ENCODE results near the gene COA5.

The COA5 gene

GRCh38 chr2:98564541-98565132 lies 43.7 kb downstream of the COA5 start:
- DNase-seq (ENCODE audit: low spot score): no peak
- TF ChIP-seq, protein P1, sequence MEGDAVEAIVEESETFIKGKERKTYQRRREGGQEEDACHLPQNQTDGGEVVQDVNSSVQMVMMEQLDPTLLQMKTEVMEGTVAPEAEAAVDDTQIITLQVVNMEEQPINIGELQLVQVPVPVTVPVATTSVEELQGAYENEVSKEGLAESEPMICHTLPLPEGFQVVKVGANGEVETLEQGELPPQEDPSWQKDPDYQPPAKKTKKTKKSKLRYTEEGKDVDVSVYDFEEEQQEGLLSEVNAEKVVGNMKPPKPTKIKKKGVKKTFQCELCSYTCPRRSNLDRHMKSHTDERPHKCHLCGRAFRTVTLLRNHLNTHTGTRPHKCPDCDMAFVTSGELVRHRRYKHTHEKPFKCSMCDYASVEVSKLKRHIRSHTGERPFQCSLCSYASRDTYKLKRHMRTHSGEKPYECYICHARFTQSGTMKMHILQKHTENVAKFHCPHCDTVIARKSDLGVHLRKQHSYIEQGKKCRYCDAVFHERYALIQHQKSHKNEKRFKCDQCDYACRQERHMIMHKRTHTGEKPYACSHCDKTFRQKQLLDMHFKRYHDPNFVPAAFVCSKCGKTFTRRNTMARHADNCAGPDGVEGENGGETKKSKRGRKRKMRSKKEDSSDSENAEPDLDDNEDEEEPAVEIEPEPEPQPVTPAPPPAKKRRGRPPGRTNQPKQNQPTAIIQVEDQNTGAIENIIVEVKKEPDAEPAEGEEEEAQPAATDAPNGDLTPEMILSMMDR (IDR thresholded peaks at IDR 0.05; ENCODE audit: extremely low read depth, missing control alignments): no peak

DNA sequence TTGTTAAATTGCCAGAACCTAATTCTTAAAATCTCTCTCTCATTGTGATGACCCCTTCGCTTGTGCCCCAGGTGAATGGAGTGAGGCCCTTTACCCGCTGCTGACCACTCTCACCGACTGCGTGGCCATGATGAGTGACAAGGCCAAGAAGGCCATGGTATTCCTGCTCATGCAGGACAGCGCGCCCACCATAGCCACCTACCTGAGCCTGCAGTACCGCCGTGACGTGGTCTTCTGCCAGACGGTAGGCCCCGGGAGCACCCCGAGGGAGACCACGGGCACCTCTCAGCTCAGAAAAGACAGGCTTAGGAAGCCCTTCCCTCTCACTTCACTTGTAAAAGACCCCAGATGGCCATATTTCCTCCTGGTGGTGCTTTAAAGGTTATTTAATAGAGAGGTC lies 44.9 kb downstream of the COA5 start:
- no peak for DNase-seq (ENCODE audit: low spot score)
- TF ChIP-seq, protein P1 (IDR thresholded peaks at IDR 0.05; ENCODE audit: extremely low read depth, missing control alignments): no peak

DNA sequence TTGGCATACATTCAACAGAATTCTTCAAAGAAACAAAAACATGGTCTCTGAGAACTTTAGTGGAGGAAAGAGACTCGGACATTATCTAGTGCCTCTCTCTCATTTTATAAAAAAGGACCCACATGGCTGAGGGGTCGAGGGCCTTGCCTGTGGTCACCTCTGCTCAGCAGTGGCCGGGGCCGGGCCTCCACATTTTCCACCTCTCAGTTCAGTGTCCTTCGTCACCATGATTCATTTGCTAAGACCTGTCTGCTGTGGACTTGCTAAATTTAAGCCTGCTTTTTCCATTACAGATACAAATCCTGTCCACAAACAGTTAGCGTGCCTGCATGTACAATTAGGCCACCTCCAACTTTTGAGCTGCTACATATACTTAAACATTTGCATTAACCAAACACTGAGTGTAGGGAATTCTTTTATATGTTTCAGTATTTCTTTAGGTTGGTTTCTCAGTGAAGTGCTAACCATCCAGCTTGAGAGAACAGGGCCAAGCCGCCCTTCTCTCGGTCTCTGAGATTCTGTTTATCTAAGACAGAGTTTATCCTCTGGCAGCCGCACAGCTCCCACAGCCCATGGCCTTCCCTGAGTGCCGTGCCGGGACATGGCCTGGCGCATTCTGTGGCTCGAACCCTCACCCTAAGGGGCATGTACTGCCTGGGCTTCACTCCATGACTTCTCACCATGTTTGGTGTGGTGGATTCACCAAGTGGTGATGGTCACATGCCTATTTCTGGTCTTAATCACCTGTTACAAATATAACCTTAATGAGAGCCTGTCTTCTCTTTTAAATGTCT lies 46.2 kb downstream of the COA5 start:
- TF ChIP-seq, protein P1 (IDR thresholded peaks at IDR 0.05; ENCODE audit: extremely low read depth, missing control alignments): no peak

DNA sequence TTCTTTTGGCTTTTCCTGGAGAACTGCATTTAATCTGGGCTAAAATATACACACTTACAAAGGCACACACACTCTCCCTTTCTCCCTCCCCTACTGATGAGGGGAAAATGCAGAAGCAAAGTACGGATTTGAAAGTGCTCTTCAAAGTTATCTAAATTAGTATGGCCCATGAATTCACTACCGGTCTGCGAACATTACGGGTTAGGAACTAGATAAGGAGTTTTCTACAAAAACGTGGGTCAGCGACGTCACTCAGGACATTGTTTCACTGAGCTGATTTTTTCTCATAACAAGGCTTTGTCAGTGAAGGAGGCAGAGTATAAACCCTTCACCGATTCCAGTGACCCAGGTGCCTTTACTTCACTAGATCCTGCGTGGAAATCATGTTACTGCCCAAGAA lies 47.3 kb downstream of the COA5 start:
- TF ChIP-seq, protein P1 (IDR thresholded peaks at IDR 0.05; ENCODE audit: extremely low read depth, missing control alignments): no peak
- DNase-seq (ENCODE audit: low spot score): no peak

More for the DNA sequence above, 46.2 kb downstream of the COA5 start:
- no peak for DNase-seq (ENCODE audit: low spot score)

DNA sequence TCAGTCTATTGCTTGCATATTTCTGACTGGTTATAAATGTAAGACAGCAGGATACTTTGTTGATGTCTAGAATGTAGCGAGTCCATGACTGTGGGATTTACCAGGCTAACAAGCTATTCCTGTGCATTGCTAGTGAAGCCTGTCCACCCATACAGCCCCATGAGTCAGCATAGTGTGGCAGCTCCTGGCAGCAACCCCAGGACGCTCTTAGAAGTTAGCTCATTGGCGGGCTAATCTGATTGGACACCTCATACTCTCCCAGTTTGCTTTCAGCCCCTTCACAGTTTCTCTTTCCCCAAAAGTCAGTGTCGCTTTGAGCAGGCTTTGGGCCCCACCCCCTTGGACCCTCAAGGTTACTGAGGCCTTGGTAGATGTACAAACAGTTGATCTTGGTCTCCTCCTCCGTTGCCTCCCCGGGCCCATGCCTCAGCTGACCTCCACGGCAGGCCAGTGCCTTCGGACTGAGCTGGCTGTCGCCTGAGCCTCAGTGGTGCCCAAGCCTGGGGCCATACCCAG lies 48.0 kb downstream of the COA5 start:
- TF ChIP-seq, protein P1 (IDR thresholded peaks at IDR 0.05; ENCODE audit: extremely low read depth, missing control alignments): no peak
- no peak for DNase-seq (ENCODE audit: low spot score)

DNA sequence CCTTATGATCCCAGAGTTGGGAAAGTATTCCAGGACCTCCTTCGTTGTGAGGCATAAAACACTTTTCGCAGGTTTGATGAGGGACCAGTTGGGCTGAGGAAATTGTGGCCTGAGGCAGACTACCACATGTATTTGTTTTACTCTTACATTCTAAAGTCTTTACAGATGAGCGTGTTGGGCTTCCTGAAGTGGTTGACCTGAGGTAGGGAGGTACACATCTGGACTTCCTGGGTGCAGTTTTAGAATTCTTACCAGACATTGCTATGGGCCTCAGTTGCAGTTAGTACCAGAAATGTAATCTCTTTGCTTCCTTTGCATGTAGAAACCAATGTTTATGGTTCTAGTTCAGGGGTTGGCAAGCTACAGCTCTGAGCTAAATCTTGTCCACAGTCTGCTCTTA lies 48.7 kb downstream of the COA5 start:
- TF ChIP-seq, protein P1 (IDR thresholded peaks at IDR 0.05; ENCODE audit: extremely low read depth, missing control alignments): no peak
- no peak for DNase-seq (ENCODE audit: low spot score)

DNA sequence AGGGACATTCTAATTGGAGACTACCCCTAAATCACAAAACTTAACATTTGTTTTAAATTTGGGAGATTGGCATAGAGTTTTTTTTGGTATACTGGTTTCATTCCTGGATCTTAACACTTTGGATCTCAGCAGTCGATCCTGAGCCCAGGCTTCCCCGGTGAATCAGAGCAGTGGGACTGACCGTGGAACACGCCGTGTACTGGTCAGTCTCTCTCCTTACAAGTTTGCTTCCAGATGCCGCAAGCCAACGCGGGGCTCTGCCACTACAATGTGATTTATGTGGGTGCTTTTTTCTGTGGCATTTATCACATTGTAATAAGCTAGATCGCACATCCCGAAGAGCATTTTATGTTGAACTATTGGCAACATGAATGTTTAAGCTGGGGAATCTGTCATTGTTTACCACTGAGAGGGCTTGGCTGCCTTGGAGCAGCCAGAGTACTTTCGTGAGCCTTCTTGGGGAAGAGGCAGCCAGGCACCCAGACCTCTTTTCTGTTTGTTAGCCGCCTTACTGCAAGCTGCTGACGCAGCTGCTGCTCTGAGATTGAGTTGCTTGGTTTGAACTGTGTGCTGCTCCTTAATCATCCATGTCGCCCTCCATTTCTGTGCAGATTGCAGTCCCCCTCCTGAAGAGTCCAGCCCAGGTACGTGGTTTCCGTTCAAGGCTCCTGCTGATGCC lies 49.3 kb downstream of the COA5 start:
- DNase-seq (ENCODE audit: low spot score): no peak
- TF ChIP-seq, protein P1 (IDR thresholded peaks at IDR 0.05; ENCODE audit: extremely low read depth, missing control alignments): no peak
